Fibroblast of skin of abdomen (primary cell): ENCODE results near the gene SLC9A3. TPM values are rescaled to one million over a fixed set of nuclear protein-coding genes. Genes with fewer than 3 reads are reported as not detected.
"Not testable (repeated sequence)": the region's sequence is repeated elsewhere in the genome, so short reads cannot be mapped to it uniquely, and the experiment has no call there.

Experiments
- DNase-seq: peaks from one replicate; pipeline ENCODE4 v3.0.0-alpha.2; 2013
- polyA plus RNA-seq, 2 experiments: library from polyadenylated mRNA; unstranded; fragments of 120-200 nt; gene quantifications; one replicate each; pipeline ENCODE4 v1.2.1, GENCODE V29; 2013; ENCODE audit not compliant: insufficient read length in 2 of 2

The SLC9A3 gene
- polyA plus RNA-seq (2013, experiment 1 of 2; ENCODE audit: insufficient read length) = 1.3 TPM
- polyA plus RNA-seq (2013, experiment 2 of 2; ENCODE audit: insufficient read length) = 1.3 TPM

- no peak for DNase-seq
Observed at GRCh38 chr5:524234-524972, at the start of gene SLC9A3. Gene SLC9A3, minus strand, starts transcription at chr5:524449.

GRCh38 chr5:573976-574375 is 49.7 kb upstream of the SLC9A3 start:
- DNase-seq = no peak

DNA sequence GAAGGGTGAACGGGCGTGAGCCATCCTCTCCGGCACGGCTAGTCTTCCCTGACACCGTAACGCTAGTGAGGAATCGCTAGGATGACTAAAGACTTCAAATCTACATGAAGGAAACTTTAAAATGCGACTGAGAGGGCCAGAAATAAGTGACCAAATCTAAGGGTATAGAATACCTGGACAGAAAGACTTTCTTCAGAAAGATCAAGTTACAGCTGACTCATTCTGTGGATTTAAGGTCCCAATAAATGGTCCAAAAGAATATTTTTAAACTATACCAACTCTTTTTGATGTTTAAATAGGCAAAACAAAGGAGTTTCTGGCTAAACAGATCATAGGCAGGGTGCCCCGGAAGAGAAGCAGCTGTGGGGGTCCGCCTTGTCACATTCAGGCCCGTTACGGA is 49.0 kb upstream of the SLC9A3 start:
- no peak for DNase-seq

DNA sequence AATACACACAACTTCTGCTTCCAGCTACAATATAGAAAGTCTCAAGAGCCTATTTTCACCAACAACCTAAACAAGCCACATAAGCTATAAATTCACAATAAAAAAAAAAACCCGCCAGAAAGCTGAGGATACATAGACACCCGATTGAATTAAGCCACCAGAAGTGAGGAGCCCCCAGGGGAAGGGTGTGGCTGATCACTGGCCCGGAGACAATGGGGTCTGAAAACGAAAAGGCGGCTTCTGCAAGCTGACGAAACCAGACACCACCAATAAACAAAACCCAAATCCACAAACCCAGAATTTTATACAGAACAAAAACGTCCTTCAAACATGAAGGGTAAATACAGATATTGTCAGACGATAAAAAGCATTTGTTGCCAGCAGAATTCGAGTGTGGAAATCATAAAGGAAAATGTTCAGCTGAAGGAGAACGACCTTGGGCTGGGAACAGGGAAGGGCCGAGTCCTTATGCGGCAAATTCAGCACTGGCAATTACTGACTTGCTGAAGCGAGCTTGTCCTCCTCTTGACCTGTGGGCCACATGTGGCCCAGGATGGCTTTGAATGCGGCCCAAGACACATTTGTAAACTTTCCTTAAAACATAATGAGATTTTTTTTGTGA is 48.3 kb upstream of the SLC9A3 start:
- DNase-seq = no peak

DNA sequence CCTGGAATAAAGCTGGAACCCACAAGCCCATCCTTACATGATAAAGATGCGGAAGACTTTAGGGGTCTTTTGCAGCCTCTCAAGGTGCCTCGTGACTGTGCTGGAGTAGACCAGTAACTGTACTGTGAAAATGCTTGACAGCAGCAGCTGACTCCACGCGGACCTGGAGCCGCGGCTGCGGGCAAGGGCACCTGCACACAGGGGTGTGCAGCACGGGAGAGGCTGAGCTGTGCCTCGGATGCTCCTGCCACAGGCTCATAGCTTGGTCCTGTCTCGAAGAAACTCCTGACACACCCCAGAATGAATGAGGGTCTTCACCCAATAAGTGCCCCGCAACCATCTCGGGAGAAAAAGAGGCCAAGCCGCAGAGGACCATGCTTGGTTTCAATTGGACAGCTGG is 47.5 kb upstream of the SLC9A3 start:
- DNase-seq = no peak

GRCh38 chr5:570886-571285 is 46.6 kb upstream of the SLC9A3 start:
- DNase-seq = no peak

DNA sequence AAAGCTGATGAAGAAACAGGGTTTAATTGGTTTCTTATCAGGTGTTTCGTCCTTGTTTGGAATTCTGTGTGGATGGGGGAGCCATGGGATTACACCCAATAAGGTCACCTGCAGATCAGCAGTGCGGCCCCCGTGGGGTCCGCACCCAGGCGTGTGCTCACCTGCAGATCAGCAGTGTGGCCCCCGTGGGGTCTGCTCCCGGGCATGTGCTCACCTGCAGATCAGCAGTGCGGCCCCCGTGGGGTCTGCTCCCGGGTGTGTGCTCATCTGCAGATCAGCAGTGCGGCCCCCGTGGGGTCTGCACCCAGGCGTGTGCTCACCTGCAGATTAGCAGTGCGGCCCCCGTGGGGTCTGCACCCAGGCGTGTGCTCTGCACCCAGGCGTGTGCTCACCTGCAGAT is 46.2 kb upstream of the SLC9A3 start:
- no peak for DNase-seq

DNA sequence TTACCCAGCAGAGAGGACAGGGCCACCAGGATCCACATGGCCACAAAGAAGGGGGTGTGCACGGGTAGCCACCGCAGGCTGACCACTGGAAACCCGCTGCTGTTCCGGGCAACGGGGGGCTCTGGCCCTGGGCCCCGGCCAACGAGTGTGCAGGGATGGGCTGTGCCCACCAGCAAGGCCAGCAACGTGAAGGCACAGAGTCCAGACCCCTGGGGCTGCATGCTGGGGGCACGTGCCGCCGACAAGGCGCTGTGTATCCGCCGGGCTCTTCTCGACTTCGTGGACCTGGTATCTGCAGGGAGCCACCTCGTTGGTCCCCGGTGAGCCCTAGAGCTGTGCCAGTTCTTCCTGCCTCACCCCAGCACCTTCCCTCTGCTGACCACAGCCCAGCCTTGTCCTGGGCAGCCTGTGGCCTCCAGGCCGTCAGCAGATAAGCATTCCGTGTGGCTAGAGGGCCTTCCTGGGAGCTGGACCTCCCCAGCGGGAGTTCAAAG is 45.7 kb upstream of the SLC9A3 start:
- DNase-seq = no peak

GRCh38 chr5:569358-569867 is 45.2 kb upstream of the SLC9A3 start:
- DNase-seq = no peak

GRCh38 chr5:568809-569208 is 44.6 kb upstream of the SLC9A3 start:
- no peak for DNase-seq

DNA sequence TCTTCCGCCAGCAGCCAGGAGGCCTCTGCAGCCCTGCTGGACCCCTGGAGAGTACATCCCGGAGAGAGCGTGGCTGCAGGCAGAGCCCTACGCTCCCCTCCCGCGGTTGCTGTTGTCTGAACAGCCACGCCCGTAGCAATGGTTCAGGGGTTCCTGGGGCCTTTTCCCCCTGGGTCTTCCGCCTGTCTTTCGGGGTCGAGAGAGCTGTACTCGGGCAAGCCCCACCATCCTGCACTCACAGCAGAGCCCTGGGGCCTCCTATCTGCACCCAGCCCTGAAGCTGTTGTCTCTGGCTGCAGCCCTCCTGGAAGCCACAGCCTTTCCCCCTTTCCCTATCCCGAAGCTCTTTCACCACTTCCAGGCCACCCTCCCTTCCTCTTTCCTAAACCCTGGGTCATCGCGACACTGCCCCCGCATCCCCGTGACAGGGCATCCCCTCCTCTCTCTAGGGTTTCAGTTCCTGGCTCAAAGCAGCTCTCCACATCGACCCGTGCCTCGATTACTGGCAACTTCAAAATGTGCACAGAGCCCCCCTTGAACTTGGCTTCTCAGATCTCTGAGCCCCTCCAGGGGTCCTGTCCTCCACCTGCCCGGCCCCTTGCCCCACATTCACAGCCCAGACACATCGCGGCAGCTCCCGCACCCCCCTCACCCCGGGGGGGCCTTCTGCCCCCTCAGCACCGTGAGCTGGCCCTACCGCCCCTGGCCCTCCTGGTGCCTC is 44.0 kb upstream of the SLC9A3 start:
- no peak for DNase-seq

- no peak for DNase-seq
Observed at GRCh38 chr5:567664-568060, 43.4 kb upstream of the SLC9A3 start.

DNA sequence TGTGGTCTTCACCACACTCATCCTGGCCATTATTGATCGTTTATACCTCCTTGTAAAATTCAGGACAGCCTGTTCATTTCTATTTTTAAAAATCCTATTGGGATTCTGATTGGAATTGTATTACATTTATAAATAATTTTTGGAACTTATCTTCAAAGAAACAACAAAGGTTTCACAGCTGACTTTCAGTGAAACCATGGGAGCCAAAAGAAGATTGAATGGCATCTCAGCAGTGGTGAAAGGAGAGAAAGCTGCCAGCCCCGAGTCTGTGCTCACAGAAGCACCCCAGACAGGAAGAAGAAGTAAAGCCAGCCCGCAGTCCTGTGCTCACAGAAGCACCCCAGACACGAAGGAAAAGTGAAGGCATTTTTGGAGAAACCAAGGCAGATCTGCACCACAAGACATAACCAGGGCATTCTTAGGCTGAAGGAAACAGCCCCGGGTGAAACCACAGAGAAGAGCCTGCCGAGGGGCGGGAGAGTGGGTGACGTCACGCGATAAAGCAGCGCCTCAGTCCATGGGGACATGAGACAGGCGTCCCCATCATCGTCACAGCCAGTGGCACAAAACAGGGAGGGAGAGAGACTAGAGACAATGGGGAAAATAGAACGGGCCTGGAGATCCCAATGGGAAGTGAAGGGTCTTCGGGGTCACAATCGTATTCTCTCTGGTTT is 42.5 kb upstream of the SLC9A3 start:
- DNase-seq = no peak

DNA sequence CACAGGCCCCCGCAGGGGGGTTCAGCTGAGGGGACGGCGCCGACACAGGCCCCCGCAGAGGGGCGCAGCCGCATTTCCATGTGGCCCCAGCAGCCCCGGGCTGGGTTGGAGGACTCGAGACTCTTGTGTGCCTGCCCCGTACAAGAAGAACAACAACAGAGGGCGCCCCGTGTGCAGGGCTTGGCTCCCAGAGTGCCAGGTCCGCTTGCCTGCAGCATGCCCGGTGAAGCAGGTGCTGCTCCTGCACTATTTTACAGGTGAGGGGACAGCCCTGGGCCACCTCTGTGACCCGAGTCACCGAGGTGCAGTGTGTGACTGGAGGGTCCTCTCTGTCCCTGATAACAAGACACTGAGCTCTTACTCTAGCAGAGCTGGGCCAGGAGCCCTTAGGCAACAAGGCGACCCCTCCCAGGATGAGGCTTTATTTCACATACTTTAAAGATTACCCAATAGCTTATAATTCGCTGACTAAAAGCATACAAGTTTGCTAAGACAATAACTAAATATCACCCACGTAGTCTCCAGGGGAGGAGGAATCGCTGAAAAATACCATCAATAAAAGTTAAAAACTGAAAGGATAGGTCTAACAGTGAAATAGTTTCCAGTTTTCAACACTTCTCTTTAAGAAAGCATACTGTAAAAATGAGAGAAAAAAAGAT is 41.7 kb upstream of the SLC9A3 start:
- peak; percentile 11 for DNase-seq

- DNase-seq = no peak
Observed at GRCh38 chr5:561408-561807, 37.2 kb upstream of the SLC9A3 start.

GRCh38 chr5:560792-561166 is 36.5 kb upstream of the SLC9A3 start:
- DNase-seq = no peak

DNA sequence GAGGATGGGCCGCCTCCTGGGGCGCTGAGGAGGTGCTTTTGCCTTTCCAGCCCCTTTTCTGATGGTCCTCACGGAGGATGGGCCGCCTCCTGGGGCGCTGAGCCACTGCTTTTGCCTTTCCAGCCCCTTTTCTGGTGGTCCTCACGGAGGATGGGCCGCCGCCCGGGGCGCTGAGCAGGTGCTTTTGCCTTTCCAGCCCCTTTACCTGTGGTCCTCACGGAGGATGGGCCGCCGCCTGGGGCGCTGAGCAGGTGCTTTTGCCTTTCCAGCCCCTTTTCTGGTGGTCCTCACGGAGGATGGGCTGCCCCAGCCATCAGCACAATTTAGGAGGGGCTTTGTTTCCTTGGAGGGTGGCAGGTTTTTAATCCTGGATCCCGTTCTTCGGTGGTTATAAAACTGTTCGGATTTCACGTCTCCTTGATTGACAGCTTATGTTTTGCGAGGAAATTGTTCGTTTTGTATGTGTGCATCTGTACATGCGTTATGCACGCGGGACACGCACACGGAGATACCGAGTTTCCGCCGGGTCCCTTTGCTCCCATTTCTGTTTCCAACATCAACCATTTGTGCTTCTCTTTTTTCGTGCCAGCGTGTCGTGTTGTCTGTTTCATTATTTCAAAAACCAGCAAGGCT is 34.7 kb upstream of the SLC9A3 start:
- no peak for DNase-seq

- DNase-seq = no peak
Observed at GRCh38 chr5:558326-558725, 34.1 kb upstream of the SLC9A3 start.

- not testable (repeated sequence) for DNase-seq
Observed at GRCh38 chr5:557917-558316, 33.7 kb upstream of the SLC9A3 start.

DNA sequence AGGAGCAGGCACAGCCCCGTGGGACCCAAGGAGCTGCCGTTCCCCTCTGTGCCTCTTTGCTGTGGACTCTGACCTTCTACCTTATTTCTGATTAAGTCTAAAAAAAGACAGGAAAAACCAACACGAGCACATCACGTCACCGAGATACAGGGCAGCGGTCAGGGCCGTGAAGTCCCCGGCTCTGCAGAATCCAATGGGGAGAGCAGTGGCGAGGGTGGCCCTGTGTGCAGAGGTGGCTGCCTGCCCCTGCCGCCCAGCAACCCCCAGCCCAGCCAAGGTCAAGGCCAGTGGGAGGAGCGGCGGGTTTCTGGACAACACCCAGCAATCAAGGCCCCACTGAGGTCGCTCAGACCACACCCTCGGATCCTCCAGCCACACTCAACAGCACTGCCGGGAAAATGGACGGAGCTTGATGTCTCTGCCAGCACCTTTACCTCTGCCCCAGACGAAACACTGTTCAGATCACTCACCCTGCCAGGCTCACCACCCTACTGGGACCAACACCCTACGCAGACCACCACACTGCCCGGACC is 32.7 kb upstream of the SLC9A3 start:
- DNase-seq = no peak

- DNase-seq = no peak
Observed at GRCh38 chr5:555058-555623, 30.9 kb upstream of the SLC9A3 start.
